Type B pancreatic cell (in vitro differentiated cells): ENCODE measurements around the gene LLPH. TPM values are rescaled to one million over a fixed set of nuclear protein-coding genes. Genes with fewer than 3 reads are reported as not detected.

ENCODE experiments used
- DNase-seq: peaks from one replicate; pipeline ENCODE4 v3.0.0; 2021; ENCODE audit warnings: mixed read lengths; ENCODE audit not compliant: unreplicated experiment; ENCODE audit errors: extremely low spot score
- H3K27ac Mint-ChIP-seq: 2 replicates; pipeline ENCODE4 v1.8.0; 2021; ENCODE audit warnings: mild to moderate bottlenecking, mixed read lengths
- H3K27me3 Mint-ChIP-seq: 2 replicates; pipeline ENCODE4 v1.8.0; 2021; ENCODE audit warnings: mixed read lengths
- H3K36me3 Mint-ChIP-seq: 2 replicates; pipeline ENCODE4 v1.8.0; 2021; ENCODE audit warnings: mixed read lengths
- H3K4me1 Mint-ChIP-seq: one replicate; pipeline ENCODE4 v1.8.0; 2021; ENCODE audit warnings: mixed read lengths; ENCODE audit not compliant: unreplicated experiment
- H3K4me3 Mint-ChIP-seq: 2 replicates; pipeline ENCODE4 v1.8.0; 2021; ENCODE audit warnings: mild to moderate bottlenecking, mixed read lengths
- H3K9me3 Mint-ChIP-seq: 2 replicates; pipeline ENCODE4 v1.8.0; 2021; ENCODE audit warnings: mixed read lengths
- total RNA-seq: library from RNA; stranded (reverse); gene quantifications from 2 replicates; pipeline ENCODE4 v1.2.1, GENCODE V29; 2021; ENCODE audit warnings: low replicate concordance
- TF ChIP-seq, protein P1 (sequence below): fragments of 200-600 bp; sonication (generic); conservative IDR thresholded peaks from 2 replicates; pipeline ENCODE4 v1.5.0; 2021; ENCODE audit warnings: antibody characterized with exemption, mild to moderate bottlenecking

The LLPH gene
- total RNA-seq, 1 donor from 2014 or later = 26.3 TPM

DNA sequence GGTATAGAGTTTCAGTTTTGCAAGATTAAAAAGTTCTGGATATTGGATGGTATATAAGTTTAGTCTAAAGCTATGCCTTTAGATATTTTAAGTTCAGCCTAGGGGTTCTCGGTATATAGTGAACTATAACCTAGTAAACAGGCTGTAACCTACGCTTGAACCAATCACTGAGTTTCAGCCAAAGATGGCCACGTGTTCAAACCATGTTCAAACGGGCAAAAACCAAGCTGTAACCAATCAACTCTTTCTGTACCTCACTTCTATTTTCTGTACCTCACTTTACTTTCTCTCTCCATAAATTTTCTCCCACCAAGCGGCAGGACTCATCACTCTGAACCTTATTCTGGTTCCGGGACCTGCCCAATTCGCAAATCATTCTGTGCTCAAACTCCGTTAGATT is 37.9 kb upstream of the LLPH start:
- TF ChIP-seq, protein P1, sequence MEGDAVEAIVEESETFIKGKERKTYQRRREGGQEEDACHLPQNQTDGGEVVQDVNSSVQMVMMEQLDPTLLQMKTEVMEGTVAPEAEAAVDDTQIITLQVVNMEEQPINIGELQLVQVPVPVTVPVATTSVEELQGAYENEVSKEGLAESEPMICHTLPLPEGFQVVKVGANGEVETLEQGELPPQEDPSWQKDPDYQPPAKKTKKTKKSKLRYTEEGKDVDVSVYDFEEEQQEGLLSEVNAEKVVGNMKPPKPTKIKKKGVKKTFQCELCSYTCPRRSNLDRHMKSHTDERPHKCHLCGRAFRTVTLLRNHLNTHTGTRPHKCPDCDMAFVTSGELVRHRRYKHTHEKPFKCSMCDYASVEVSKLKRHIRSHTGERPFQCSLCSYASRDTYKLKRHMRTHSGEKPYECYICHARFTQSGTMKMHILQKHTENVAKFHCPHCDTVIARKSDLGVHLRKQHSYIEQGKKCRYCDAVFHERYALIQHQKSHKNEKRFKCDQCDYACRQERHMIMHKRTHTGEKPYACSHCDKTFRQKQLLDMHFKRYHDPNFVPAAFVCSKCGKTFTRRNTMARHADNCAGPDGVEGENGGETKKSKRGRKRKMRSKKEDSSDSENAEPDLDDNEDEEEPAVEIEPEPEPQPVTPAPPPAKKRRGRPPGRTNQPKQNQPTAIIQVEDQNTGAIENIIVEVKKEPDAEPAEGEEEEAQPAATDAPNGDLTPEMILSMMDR = no peak
- peak overlapping the region; percentile 56 for H3K4me3 Mint-ChIP-seq
- H3K9me3 Mint-ChIP-seq = peaks cover 21% of the 10 kb centered on the region
- no peaks in the 10 kb centered on the region for H3K27me3 Mint-ChIP-seq
- no peak overlapping the region for H3K27ac Mint-ChIP-seq
- no peak for DNase-seq
- H3K4me1 Mint-ChIP-seq = peaks cover 4% of the 10 kb centered on the region
- H3K36me3 Mint-ChIP-seq = peaks cover 22% of the 10 kb centered on the region

DNA sequence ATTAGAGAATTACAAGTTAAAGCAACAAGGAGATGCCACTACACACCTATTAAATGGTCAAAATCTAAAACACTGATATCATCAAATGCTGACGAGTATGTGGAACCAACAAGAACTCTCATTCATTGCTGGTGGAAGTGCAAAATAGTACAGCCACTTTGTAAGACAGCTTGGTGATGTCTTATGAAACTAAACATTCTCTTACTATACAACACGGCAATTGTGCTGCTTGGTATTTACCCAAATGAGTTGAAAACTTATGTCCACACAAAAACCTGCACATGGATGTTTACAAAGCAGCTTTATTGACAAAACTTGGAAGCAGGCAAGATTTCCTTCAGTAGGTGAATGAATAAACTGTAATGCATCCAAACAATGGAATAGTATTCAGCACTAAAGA is 36.0 kb upstream of the LLPH start:
- no peak for DNase-seq
- Mint-ChIP-seq H3K4me1 (peaks cover 4% of the 10 kb centered on the region), H3K36me3 (peaks cover 22% of the 10 kb centered on the region), H3K9me3 (peaks cover 21% of the 10 kb centered on the region), H3K4me3 (no peak overlapping the region), H3K27me3 (no peaks in the 10 kb centered on the region), H3K27ac (no peak overlapping the region)
- TF ChIP-seq, protein P1 = no peak

DNA sequence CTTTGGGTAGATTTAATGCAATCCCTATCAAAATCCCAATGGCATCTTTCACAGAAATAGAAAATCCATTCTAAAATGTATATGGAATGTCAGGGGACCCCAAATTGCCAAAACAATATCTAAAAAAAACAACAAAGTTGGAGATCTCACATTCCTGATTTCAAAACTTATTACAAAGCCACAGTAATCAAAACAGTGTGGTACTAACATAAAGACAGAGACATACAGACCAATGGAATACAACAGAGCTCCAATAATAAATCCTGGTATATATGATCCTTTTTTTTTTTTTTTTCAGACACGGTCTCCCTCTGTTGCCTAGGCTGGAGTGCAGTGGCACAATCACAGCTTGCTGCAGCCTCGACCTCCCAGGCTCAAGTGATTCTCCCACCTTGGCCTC is 34.6 kb upstream of the LLPH start:
- peaks cover 4% of the 10 kb centered on the region for H3K4me1 Mint-ChIP-seq
- no peaks in the 10 kb centered on the region for H3K27me3 Mint-ChIP-seq
- no peak overlapping the region for H3K4me3 Mint-ChIP-seq
- H3K27ac Mint-ChIP-seq = no peak overlapping the region
- DNase-seq = no peak
- TF ChIP-seq, protein P1 = no peak
- H3K36me3 Mint-ChIP-seq = peaks cover 24% of the 10 kb centered on the region
- peaks cover 21% of the 10 kb centered on the region for H3K9me3 Mint-ChIP-seq

DNA sequence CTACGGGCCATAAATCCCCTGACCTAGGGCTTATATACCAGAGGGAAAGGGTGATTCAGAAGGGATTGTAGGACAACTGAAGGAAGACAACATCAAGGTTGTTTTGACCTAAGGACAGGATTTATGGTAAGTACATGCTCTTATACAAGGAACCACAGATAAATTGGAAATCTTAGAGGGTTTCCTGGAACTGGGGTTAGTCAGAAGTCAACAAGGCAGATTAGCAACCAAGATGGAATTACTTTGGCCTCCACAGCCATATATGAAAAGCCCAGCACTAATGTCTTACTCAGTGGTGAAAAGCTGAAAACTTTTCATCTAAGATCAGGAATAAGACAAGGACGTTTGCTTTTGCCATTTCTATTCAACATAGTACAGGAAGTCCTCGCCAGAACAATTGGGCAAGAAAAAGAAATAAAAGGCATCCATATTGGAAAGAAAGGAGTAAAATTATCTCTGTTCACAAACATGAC is 33.8 kb upstream of the LLPH start:
- peaks cover 4% of the 10 kb centered on the region for H3K4me1 Mint-ChIP-seq
- H3K4me3 Mint-ChIP-seq = no peak overlapping the region
- peaks cover 27% of the 10 kb centered on the region for H3K9me3 Mint-ChIP-seq
- H3K36me3 Mint-ChIP-seq = peaks cover 31% of the 10 kb centered on the region
- TF ChIP-seq, protein P1 = no peak
- no peaks in the 10 kb centered on the region for H3K27me3 Mint-ChIP-seq
- H3K27ac Mint-ChIP-seq = no peak overlapping the region
- DNase-seq = no peak

DNA sequence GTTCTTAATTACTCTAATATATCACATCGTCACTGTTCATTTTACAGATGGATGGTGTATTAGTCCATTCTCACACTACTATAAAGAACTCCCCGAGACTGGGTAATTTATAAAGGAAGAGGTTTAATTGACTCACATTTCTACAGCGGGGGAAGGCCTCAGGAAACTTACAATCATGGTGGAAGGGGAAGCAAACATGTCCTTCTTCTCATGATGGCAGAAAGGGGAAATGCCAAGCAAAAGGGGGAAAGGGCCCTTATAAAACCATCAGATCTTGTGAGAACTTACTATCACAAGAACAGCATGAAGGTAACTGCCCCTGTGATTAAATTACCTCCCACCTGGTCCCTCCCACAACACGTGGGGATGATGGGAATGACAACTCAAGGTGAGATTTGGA is 32.7 kb upstream of the LLPH start:
- Mint-ChIP-seq H3K27ac (no peak overlapping the region), H3K27me3 (no peaks in the 10 kb centered on the region), H3K4me3 (no peak overlapping the region), H3K9me3 (peaks cover 21% of the 10 kb centered on the region), H3K4me1 (no peaks in the 10 kb centered on the region), H3K36me3 (peaks cover 31% of the 10 kb centered on the region)
- TF ChIP-seq, protein P1 = no peak
- no peak for DNase-seq

DNA sequence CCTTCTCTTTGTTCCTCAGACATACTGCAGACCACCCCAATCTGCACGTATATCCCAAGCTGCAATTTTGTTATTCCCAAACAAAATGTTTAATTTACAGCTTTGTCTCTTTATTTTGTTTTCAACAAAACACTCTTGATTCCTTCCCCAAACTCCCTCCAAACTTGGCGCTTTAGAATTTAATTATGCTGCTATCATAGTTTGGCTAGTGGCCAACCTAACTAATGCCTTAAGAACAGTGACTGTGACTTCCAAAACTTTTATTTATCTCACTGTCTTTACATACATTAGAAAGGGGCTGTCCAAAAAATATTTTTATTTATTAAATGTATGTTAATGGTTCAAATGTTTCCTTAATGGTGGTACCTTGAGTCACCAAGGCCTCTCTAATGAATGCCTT is 32.2 kb upstream of the LLPH start:
- TF ChIP-seq, protein P1 = no peak
- Mint-ChIP-seq H3K36me3 (peaks cover 31% of the 10 kb centered on the region), H3K4me1 (no peaks in the 10 kb centered on the region), H3K4me3 (no peak overlapping the region), H3K27me3 (no peaks in the 10 kb centered on the region), H3K9me3 (peaks cover 21% of the 10 kb centered on the region), H3K27ac (no peak overlapping the region)
- no peak for DNase-seq
